Gastroesophageal sphincter (tissue), 4 donors: ENCODE data around the gene FAM171A2. TPM values are rescaled to one million over a fixed set of nuclear protein-coding genes. Genes with fewer than 3 reads are reported as not detected.

Experiments used
- ATAC-seq: fragments of 150-250 bp; one replicate; pipeline ENCODE4 v1.9.1; 2016; ENCODE audit warnings: mild to moderate bottlenecking, moderate library complexity
- H3K27ac ChIP-seq, 4 donors: fragments of 200-600 bp; sonication (generic) in 3 of 4; 1 replicate in 3 of 4; 2 replicates in 1 of 4; pipeline ENCODE4 v1.5.1; 2016 to 2019
- H3K27me3 ChIP-seq: fragments of 200-600 bp; sonication (generic); one replicate; pipeline ENCODE4 v1.5.1; 2019
- H3K36me3 ChIP-seq, 2 donors: fragments of 200-600 bp; sonication (generic); one replicate each; pipeline ENCODE4 v1.5.1; 2019; ENCODE audit warnings: control low read depth in 1 of 2
- H3K4me1 ChIP-seq, 3 donors: fragments of 200-600 bp; sonication (generic); 1 replicate in 2 of 3; 2 replicates in 1 of 3; pipeline ENCODE4 v1.5.1; 2016 to 2019; ENCODE audit warnings: control low read depth in 2 of 3
- H3K4me3 ChIP-seq, 2 donors: fragments of 200-600 bp; sonication (generic); one replicate each; pipeline ENCODE4 v1.5.1; 2019; ENCODE audit warnings: mild to moderate bottlenecking in 1 of 2, moderate library complexity in 1 of 2
- H3K9me3 ChIP-seq, 3 donors: fragments of 200-600 bp; sonication (generic); one replicate each; pipeline ENCODE4 v1.5.1; 2017 to 2019; ENCODE audit warnings: control low read depth in 2 of 3
- CTCF ChIP-seq, 4 experiments: fragments of 200-600 bp in 2 of 4; fragments of 450-650 bp in 2 of 4; sonication (generic) in 1 of 4; IDR thresholded peaks; one replicate each; pipeline ENCODE4 v1.5.1; 2017 to 2019; ENCODE audit warnings: antibody characterized with exemption in 4 of 4, mild to moderate bottlenecking in 2 of 4, moderate library complexity in 2 of 4
- EP300 ChIP-seq: sonication (generic); formaldehyde crosslinking; IDR thresholded peaks from one replicate; pipeline ENCODE4 v1.6.1; 2017; ENCODE audit warnings: antibody characterized with exemption, mild to moderate bottlenecking
- POLR2A ChIP-seq, 2 donors: fragments of 450-650 bp; IDR thresholded peaks; one replicate each; pipeline ENCODE4 v1.6.1; 2017; ENCODE audit warnings: antibody characterized with exemption in 2 of 2, mild to moderate bottlenecking in 2 of 2, moderate library complexity in 1 of 2
- POLR2AphosphoS5 ChIP-seq: sonication (generic); formaldehyde crosslinking; IDR thresholded peaks from one replicate; pipeline ENCODE4 v1.6.1; 2017; ENCODE audit warnings: antibody characterized with exemption
- WGBS, 2 donors: methylation state at CpG; one replicate each; pipeline ENCODE4 v1.1.5; 2018; ENCODE audit warnings: low coverage in 1 of 2; 5-methylcytosine and 5-hydroxymethylcytosine counted together
- total RNA-seq, 4 donors: library from RNA; depleted of rRNA; stranded (reverse); fragments of >200 nt; gene quantifications; one replicate each; pipeline ENCODE4 v1.1.0, GENCODE V29; 2016

The FAM171A2 gene
- total RNA-seq, 4 donors from 2014 or later = 0.50 to 3.0 (median 2.3) TPM; not detected in 1

GRCh38 chr17:44360144-44360533 is 3.5 kb downstream of the FAM171A2 start:
- WGBS, 2 donors = 32 to 48% methylated on average over 5 of the region's 6 CpGs

GRCh38 chr17:44359458-44360143 is 4.1 kb downstream of the FAM171A2 start:
- ATAC-seq = no peak
- Histone ChIP-seq H3K27me3 (peaks cover 12% of the 10 kb centered on the region), H3K36me3 (no peaks in the 10 kb centered on the region), H3K9me3 (no peaks in the 10 kb centered on the region), H3K4me3 (no peak overlapping the region), H3K27ac (no peak overlapping the region), H3K4me1 (peaks cover 0 to 37% (median 7%) of the 10 kb centered on the region in 3 donors)
- no peak for TF ChIP-seq POLR2A (IDR thresholded peaks at IDR 0.05)
- TF ChIP-seq CTCF (IDR thresholded peaks at IDR 0.05) = no peak
- TF ChIP-seq EP300 = no peak
- 80% methylated on average over 6 of the region's 14 CpGs; no CpG with 5 or more reads in 1 of the 2 donors for WGBS, 2 donors

More at GRCh38 chr17:44360144-44360533, 3.5 kb downstream of the FAM171A2 start:
- no peak overlapping the region for H3K27ac ChIP-seq
- no peaks in the 10 kb centered on the region for H3K9me3 ChIP-seq
- peaks cover 0 to 37% (median 7%) of the 10 kb centered on the region in 3 donors for H3K4me1 ChIP-seq
- H3K4me3 ChIP-seq = no peak overlapping the region
- H3K27me3 ChIP-seq = peaks cover 12% of the 10 kb centered on the region
- TF ChIP-seq EP300 (no peak), CTCF (IDR thresholded peaks at IDR 0.05) (no peak), POLR2A (IDR thresholded peaks at IDR 0.05) (no peak), POLR2AphosphoS5 (no peak)
- no peak for ATAC-seq
- no peaks in the 10 kb centered on the region for H3K36me3 ChIP-seq

DNA sequence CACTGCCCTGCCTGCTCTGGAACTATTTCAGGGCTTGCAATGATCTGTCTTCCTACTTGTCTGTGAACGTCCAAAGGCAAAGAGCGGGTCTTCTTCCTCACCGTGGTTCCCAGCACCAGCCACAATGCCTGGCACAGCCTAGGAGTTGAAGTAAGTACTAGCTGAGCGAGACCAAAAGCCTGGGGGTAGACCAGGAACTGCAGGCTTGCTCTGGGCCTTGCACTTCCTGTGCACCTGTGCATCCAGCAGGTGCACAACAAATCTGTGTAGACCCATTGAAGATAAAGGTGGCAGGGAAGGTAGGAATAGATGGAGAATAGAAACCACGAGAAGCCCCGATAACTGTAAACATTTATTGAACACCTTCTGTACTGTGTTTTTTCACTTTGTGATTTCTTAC is 4.6 kb downstream of the FAM171A2 start:
- Histone ChIP-seq H3K27ac (no peak overlapping the region), H3K4me3 (no peak overlapping the region), H3K4me1 (peaks cover 0 to 33% (median 5%) of the 10 kb centered on the region in 3 donors), H3K27me3 (peaks cover 12% of the 10 kb centered on the region), H3K9me3 (no peaks in the 10 kb centered on the region), H3K36me3 (no peaks in the 10 kb centered on the region)
- no peak for TF ChIP-seq CTCF (IDR thresholded peaks at IDR 0.05)
- TF ChIP-seq EP300 = no peak
- TF ChIP-seq POLR2A (IDR thresholded peaks at IDR 0.05) = no peak
- TF ChIP-seq POLR2AphosphoS5 = no peak
- WGBS, 2 donors = 79 to 80% methylated on average over 2 to 6 of the region's 6 CpGs
- ATAC-seq = no peak

DNA sequence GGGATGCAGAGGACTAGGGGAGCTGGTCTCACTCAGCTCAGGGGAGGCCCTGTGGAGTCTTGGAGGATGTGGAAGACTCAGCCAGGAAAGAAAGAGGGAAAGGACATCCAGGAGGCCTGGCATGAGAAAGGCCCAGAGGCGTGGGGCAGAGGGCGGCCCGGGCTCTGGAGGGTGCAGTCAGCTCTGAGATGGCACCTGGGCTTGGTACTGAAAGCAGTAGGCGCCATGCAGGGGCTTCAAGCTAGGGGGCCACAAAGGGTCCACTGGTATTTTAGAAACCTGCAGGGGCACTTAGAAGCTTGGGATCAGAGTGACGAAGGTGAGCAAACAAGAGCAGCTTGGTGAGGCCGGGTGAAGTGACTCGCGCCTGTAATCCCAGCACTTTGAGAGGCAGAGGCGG is 5.6 kb downstream of the FAM171A2 start:
- ATAC-seq = no peak
- Histone ChIP-seq H3K36me3 (peaks cover 0 to 5% of the 10 kb centered on the region in 2 donors), H3K27ac (no peak overlapping the region), H3K27me3 (peaks cover 9% of the 10 kb centered on the region), H3K4me1 (peaks cover 0 to 31% (median 3%) of the 10 kb centered on the region in 3 donors), H3K9me3 (no peaks in the 10 kb centered on the region), H3K4me3 (no peak overlapping the region)
- 80% methylated on average over 2 of the region's 9 CpGs; no CpG with 5 or more reads in 1 of the 2 donors for WGBS, 2 donors
- TF ChIP-seq EP300 (no peak), CTCF (IDR thresholded peaks at IDR 0.05) (no peak), POLR2A (IDR thresholded peaks at IDR 0.05) (no peak)

DNA sequence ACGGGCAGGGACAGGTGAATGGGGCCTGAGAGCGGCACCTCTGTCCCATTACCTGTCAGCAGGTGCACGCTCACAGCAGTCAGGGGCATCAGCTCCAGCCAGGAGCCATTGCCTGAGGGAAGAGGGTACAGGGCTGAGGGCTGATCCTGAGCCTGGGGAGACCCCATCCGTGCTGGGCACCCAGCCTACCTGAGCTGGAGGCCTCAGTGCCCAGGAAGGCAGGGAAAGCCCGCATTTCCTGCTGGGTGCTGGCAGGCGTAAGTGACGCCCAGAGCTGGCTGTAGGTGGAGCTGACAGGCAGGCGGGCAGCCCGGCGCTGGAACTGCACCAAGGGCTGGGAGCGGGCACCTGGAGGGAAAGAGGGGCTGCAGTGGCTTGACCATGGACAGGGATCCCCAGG is 7.4 kb downstream of the FAM171A2 start:
- Histone ChIP-seq H3K36me3 (peaks cover 0 to 23% of the 10 kb centered on the region in 2 donors), H3K27me3 (no peaks in the 10 kb centered on the region), H3K27ac (no peak overlapping the region), H3K9me3 (no peaks in the 10 kb centered on the region), H3K4me3 (no peak overlapping the region), H3K4me1 (peaks cover 0 to 13% (median 0%) of the 10 kb centered on the region in 3 donors)
- no peak for ATAC-seq
- TF ChIP-seq CTCF (IDR thresholded peaks at IDR 0.05) (no peak), EP300 (no peak), POLR2AphosphoS5 (no peak), POLR2A (IDR thresholded peaks at IDR 0.05) (no peak)
- no CpG with 5 or more reads among the region's 11 CpGs for WGBS, 2 donors
